HEK293T (cell line): ENCODE data around the gene C3orf52.
"Not testable (repeated sequence)": the region's sequence is repeated elsewhere in the genome, so short reads cannot be mapped to it uniquely, and the experiment has no call there.

Experiments
- CTCF ChIA-PET: fragments of 350-600 bp; formaldehyde crosslinking; extraction: SDS; loops from one replicate; lab custom pipeline; 2021; ENCODE audit warnings: antibody characterized with exemption, inconsistent platforms; lab: Yijun Ruan, JAX
- POLR2A ChIA-PET: fragments of 350-600 bp; formaldehyde crosslinking; extraction: SDS; loops from one replicate; lab custom pipeline; 2020; ENCODE audit warnings: antibody characterized with exemption, inconsistent platforms; lab: Yijun Ruan, JAX
- DNase-seq: peaks from one replicate; pipeline ENCODE4 v3.0.0; 2012; ENCODE audit warnings: mixed read lengths; ENCODE audit errors: extremely low spot score
- ARNT ChIP-seq: fragments of 450-650 bp; IDR thresholded peaks from 2 replicates; pipeline ENCODE4 v1.6.1; 2017; ENCODE audit warnings: mild to moderate bottlenecking
- BHLHE40 ChIP-seq: fragments of 450-650 bp; IDR thresholded peaks from 2 replicates; pipeline ENCODE4 v1.6.1; 2016; ENCODE audit warnings: mild to moderate bottlenecking, moderate library complexity, borderline replicate concordance
- CTBP1 ChIP-seq: fragments of 450-650 bp; IDR thresholded peaks from 2 replicates; pipeline ENCODE4 v1.6.1; 2016; ENCODE audit warnings: borderline replicate concordance
- ELF4 ChIP-seq: fragments of 450-650 bp; IDR thresholded peaks from 2 replicates; pipeline ENCODE4 v1.6.1; 2017; ENCODE audit warnings: antibody characterized with exemption
- FOXA1 ChIP-seq: fragments of 450-650 bp; IDR thresholded peaks from 2 replicates; pipeline ENCODE4 v1.6.1; 2016; ENCODE audit warnings: mild to moderate bottlenecking
- FOXK2 ChIP-seq: fragments of 450-650 bp; IDR thresholded peaks from 2 replicates; pipeline ENCODE4 v1.6.1; 2016; ENCODE audit warnings: mild to moderate bottlenecking
- FOXM1 ChIP-seq: fragments of 450-650 bp; IDR thresholded peaks from 2 replicates; pipeline ENCODE4 v1.6.1; 2017; ENCODE audit warnings: mild to moderate bottlenecking, borderline replicate concordance
- HDGF ChIP-seq: fragments of 450-650 bp; IDR thresholded peaks from 2 replicates; pipeline ENCODE4 v1.6.1; 2017; ENCODE audit warnings: antibody characterized with exemption, borderline replicate concordance
- L3MBTL2 ChIP-seq: fragments of 450-650 bp; conservative IDR thresholded peaks from 2 replicates; pipeline ENCODE4 v1.6.1; 2016; ENCODE audit warnings: mild to moderate bottlenecking
- LEF1 ChIP-seq: fragments of 450-650 bp; IDR thresholded peaks from 2 replicates; pipeline ENCODE4 v1.6.1; 2017; ENCODE audit warnings: mild to moderate bottlenecking, borderline replicate concordance
- NFRKB ChIP-seq: fragments of 450-650 bp; IDR thresholded peaks from 2 replicates; pipeline ENCODE4 v1.6.1; 2016; ENCODE audit warnings: mild to moderate bottlenecking, moderate library complexity
- PKNOX1 ChIP-seq: fragments of 450-650 bp; IDR thresholded peaks from 2 replicates; pipeline ENCODE4 v1.6.1; 2016
- SP1 ChIP-seq: fragments of 450-650 bp; IDR thresholded peaks from 2 replicates; pipeline ENCODE4 v1.6.1; 2017
- SUZ12 ChIP-seq: fragments of 450-650 bp; IDR thresholded peaks from 2 replicates; pipeline ENCODE4 v1.6.1; 2016; ENCODE audit warnings: mild to moderate bottlenecking
- TARDBP ChIP-seq: fragments of 450-650 bp; IDR thresholded peaks from 2 replicates; pipeline ENCODE4 v1.6.1; 2016
- ZNF384 ChIP-seq: fragments of 450-650 bp; IDR thresholded peaks from 2 replicates; pipeline ENCODE4 v1.6.1; 2016

The C3orf52 gene

GRCh38 chr3:112086076-112086854 is at the start of gene C3orf52:
Gene C3orf52 (plus strand): TSS chr3:112086389. CDS start chr3:112086408, 19 bp downstream.
- CTCF ChIA-PET: no interaction called here
- POLR2A ChIA-PET: interaction anchor here (1.0 to 1.9 kb wide), 6 partner anchors 11 to 226 kb away, joined by 3 to 6 read pairs (median 3); partner anchors contain the start of gene ABHD10
- TF ChIP-seq NFRKB (no peak), SP1 (no peak), L3MBTL2 (peak; percentile 97), PKNOX1 (peak; percentile 81), TARDBP (no peak)
- peak; percentile 92 for DNase-seq

- CTCF ChIA-PET, DNase-seq, POLR2A ChIA-PET: not testable (repeated sequence)
These were observed 49.0 kb upstream of the C3orf52 start for GRCh38 chr3:112037194-112037593.

- POLR2A ChIA-PET: interaction anchor here (0.9 kb wide), 1 partner anchor 60 kb away, joined by 4 read pairs; the partner anchor contains the start of gene ABHD10
- TF ChIP-seq FOXM1: no peak
- no peak for TF ChIP-seq BHLHE40
- TF ChIP-seq FOXA1: no peak
- no peak for TF ChIP-seq CTBP1
- TF ChIP-seq LEF1: no peak
- TF ChIP-seq TARDBP: no peak
- TF ChIP-seq ELF4: no peak
- TF ChIP-seq PKNOX1: no peak
- TF ChIP-seq FOXK2: no peak
- no peak for TF ChIP-seq ARNT
- no peak for TF ChIP-seq SUZ12
- no peak for TF ChIP-seq SP1
- TF ChIP-seq NFRKB: no peak
- no peak for TF ChIP-seq ZNF384
- no peak for DNase-seq
- CTCF ChIA-PET: no interaction called here
These were observed 47.3 kb upstream of the C3orf52 start for GRCh38 chr3:112038863-112039262.

- ChIA-PET CTCF (no interaction called here), POLR2A (interaction anchor here (1.8 kb wide), 1 partner anchor 62 kb away, joined by 5 read pairs; the partner anchor contains the start of gene ABHD10)
- no peak for DNase-seq
- no peak for TF ChIP-seq BHLHE40
- no peak for TF ChIP-seq ZNF384
- no peak for TF ChIP-seq PKNOX1
- no peak for TF ChIP-seq SP1
- TF ChIP-seq FOXM1: no peak
- TF ChIP-seq ARNT: no peak
- TF ChIP-seq NFRKB: no peak
- no peak for TF ChIP-seq CTBP1
- no peak for TF ChIP-seq FOXA1
- no peak for TF ChIP-seq LEF1
- TF ChIP-seq L3MBTL2: no peak
- no peak for TF ChIP-seq HDGF
- TF ChIP-seq SUZ12: no peak
- no peak for TF ChIP-seq TARDBP
- no peak for TF ChIP-seq FOXK2
These were observed 44.9 kb upstream of the C3orf52 start for GRCh38 chr3:112041321-112041720.

DNA sequence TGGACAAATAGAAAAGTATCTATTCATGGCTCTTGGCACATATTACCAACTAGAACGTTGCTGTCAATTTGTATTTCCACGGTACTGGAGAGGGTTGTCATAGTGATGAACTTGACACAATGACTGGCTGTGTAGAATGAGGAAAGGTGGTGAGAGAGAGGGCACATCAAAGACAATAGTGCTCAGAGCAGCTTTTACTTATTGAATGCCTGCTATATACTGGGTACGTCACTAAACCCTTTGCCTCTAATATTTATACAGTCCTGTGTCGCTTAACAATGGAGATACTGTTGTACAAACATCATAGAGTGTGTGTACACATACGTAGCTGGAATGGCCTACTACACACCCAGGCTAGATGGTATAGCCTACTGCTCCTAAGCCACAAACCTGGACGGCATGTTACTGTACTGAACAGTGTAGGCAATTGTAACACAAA is 43.3 kb upstream of the C3orf52 start:
- no peak for DNase-seq
- no peak for TF ChIP-seq SUZ12
- CTCF ChIA-PET: interaction anchor here (0.6 to 1.6 kb wide), 18 partner anchors 7 to 351 kb away, joined by 3 to 14 read pairs (median 4); partner anchors contain the start of gene ABHD10
- POLR2A ChIA-PET: interaction anchor here (1.6 kb wide), 1 partner anchor 64 kb away, joined by 8 read pairs; the partner anchor contains the start of gene ABHD10

- ChIA-PET POLR2A (interaction anchor here (1.6 kb wide), 1 partner anchor 65 kb away, joined by 8 read pairs; the partner anchor contains the start of gene ABHD10), CTCF (interaction anchor here (0.6 to 1.6 kb wide), 19 partner anchors 8 to 352 kb away, joined by 3 to 14 read pairs (median 4); partner anchors contain the start of gene ABHD10)
- DNase-seq: peak; percentile 80
- TF ChIP-seq SUZ12 (no peak), PKNOX1 (no peak), BHLHE40 (no peak), HDGF (no peak), FOXK2 (no peak), L3MBTL2 (no peak), FOXA1 (no peak), ZNF384 (no peak), ELF4 (no peak), CTBP1 (no peak), NFRKB (no peak), ARNT (no peak), SP1 (no peak), TARDBP (no peak), LEF1 (no peak), FOXM1 (no peak)
These were observed 42.5 kb upstream of the C3orf52 start for GRCh38 chr3:112043621-112044201.
